K562 (cell line): ENCODE results near the gene PPP1CA. TPM values are rescaled to one million over a fixed set of nuclear protein-coding genes. Genes with fewer than 3 reads are reported as not detected.

Source experiments
- ATAC-seq: fragments of 200-7000 bp; cut with Tn5 transposase; 3 replicates; pipeline ENCODE4 v1.9.1; 2020; ENCODE audit warnings: moderate library complexity
- BruUV-seq: library from RNA; stranded (reverse); fragments of 400-500 nt; replicated peaks from 2 replicates; lab custom pipeline; 2021; lab: Mats Ljungman, UMichigan
- CTCF ChIA-PET: fragments of 300-600 bp; formaldehyde crosslinking; extraction: SDS; loops from one replicate; lab custom pipeline; 2021; ENCODE audit warnings: low intra/inter-chr PET ratio; lab: Yijun Ruan, JAX
- POLR2A ChIA-PET: fragments of 300-600, 350-650 bp; sonication (Branson Sonifier 250); formaldehyde crosslinking; extraction: SDS; loops from one replicate; lab custom pipeline; 2021; ENCODE audit warnings: antibody characterized with exemption, inconsistent platforms; lab: Yijun Ruan, JAX
- DNase-seq, 4 experiments: peaks; one replicate each; pipeline versions ENCODE4 v3.0.0 to v3.0.0-alpha.2; 2011 to 2018; ENCODE audit warnings: low spot score in 3 of 4, mixed read lengths in 3 of 4; ENCODE audit errors: extremely low read depth in 1 of 4
- FAIRE-seq: peaks from 2 replicates; lab custom pipeline; 2011; peaks lifted over from hg19 to GRCh38; lab: Jason Lieb, UNC
- H2AFZ ChIP-seq: 2 replicates; pipeline ENCODE4 v1.6.0; 2011; ENCODE audit warnings: low read depth, low read length, control low read depth, inconsistent platforms
- H3K27ac ChIP-seq: fragments of 200-600 bp; 3 replicates; pipeline ENCODE4 v1.8.0; 2011; ENCODE audit warnings: low read depth, mild to moderate bottlenecking, control low read depth, inconsistent platforms, low read length, moderate library complexity, mixed read lengths; ENCODE audit errors: extremely low read depth
- H3K27me3 ChIP-seq, 2 experiments: fragments of 300-600 bp in 1 of 2; 2 replicates in 1 of 2; 3 replicates in 1 of 2; pipeline versions ENCODE4 v1.6.0 to v1.8.0; 2011; ENCODE audit warnings: inconsistent platforms in 2 of 2, low read length in 2 of 2, mild to moderate bottlenecking in 1 of 2, mixed read lengths in 1 of 2, moderate library complexity in 1 of 2; ENCODE audit not compliant: control insufficient read depth in 2 of 2, insufficient read depth in 2 of 2
- H3K36me3 ChIP-seq: fragments of 300-600 bp; 3 replicates; pipeline ENCODE4 v1.8.0; 2011; ENCODE audit warnings: mild to moderate bottlenecking, low read length, inconsistent platforms; ENCODE audit not compliant: control insufficient read depth, insufficient read depth
- H3K4me1 ChIP-seq, 2 experiments: fragments of 200-600 bp in 1 of 2; replicated peaks in 1 of 2; 2 replicates in 1 of 2; 3 replicates in 1 of 2; pipeline versions ENCODE4 v1.5.1 to v1.8.0; 2011; ENCODE audit warnings: inconsistent platforms in 2 of 2, low read length in 2 of 2, mild to moderate bottlenecking in 1 of 2, mixed read lengths in 1 of 2, moderate library complexity in 1 of 2; ENCODE audit not compliant: control insufficient read depth in 2 of 2, insufficient read depth in 2 of 2
- H3K4me2 ChIP-seq: 2 replicates; pipeline ENCODE4 v1.6.1; 2011; ENCODE audit warnings: low read length, control low read depth, inconsistent platforms, mixed read lengths; ENCODE audit not compliant: insufficient read depth
- H3K4me3 ChIP-seq: fragments of 200-600 bp; sonication (generic), shearing (Covaris generic); 2 replicates; pipeline ENCODE4 v1.5.1; 2016; ENCODE audit warnings: control low read depth, inconsistent platforms
- H3K79me2 ChIP-seq: fragments of 200-600 bp; 3 replicates; pipeline ENCODE4 v1.8.0; 2011; ENCODE audit warnings: low read length, inconsistent platforms; ENCODE audit not compliant: control insufficient read depth, insufficient read depth
- H3K9ac ChIP-seq, 2 experiments: 2 replicates each; pipeline versions ENCODE4 v1.6.0 to v1.6.1; 2011; ENCODE audit warnings: low read depth in 2 of 2, low read length in 2 of 2, control low read depth in 1 of 2, inconsistent platforms in 1 of 2, mild to moderate bottlenecking in 1 of 2, mixed read lengths in 1 of 2; ENCODE audit not compliant: insufficient read depth in 1 of 2
- H3K9me1 ChIP-seq: one replicate; pipeline ENCODE4 v1.6.0; 2011; ENCODE audit warnings: inconsistent platforms, mild to moderate bottlenecking, low read length, moderate library complexity; ENCODE audit not compliant: control insufficient read depth, insufficient read depth
- H3K9me3 ChIP-seq: replicated peaks from 2 replicates; pipeline ENCODE4 v1.5.1; 2011; ENCODE audit warnings: low read depth, low read length, inconsistent platforms; ENCODE audit not compliant: control insufficient read depth, insufficient read depth
- H4K20me1 ChIP-seq: replicated peaks from 2 replicates; pipeline ENCODE4 v1.6.1; 2011; ENCODE audit warnings: low read length, inconsistent platforms, mixed read lengths; ENCODE audit not compliant: control insufficient read depth, insufficient read depth
- RBFOX2 ChIP-seq: fragments of 200-400 bp; formaldehyde crosslinking; IDR thresholded peaks from 2 replicates; pipeline ENCODE4 v1.6.1; 2017; ENCODE audit warnings: low read depth, mild to moderate bottlenecking, low read length, moderate library complexity
- WGBS: fragments of 100-300 bp; shearing (Covaris generic); methylation state at CpG from one replicate; pipeline ENCODE4 v1.1.6; 2016; ENCODE audit warnings: low coverage, mixed read lengths; ENCODE audit not compliant: insufficient coverage; ENCODE audit errors: missing lambda C conversion rate; 5-methylcytosine and 5-hydroxymethylcytosine counted together
- in situ Hi-C: fragments of 300-500 bp; cut with MboI; formaldehyde crosslinking; loops from 4 replicates; pipeline ENCODE4 v1.15.0; 2018; ENCODE audit warnings: inconsistent platforms, mixed read lengths
- intact Hi-C: fragments of 100-400 bp; cut with micrococcal nuclease; formaldehyde crosslinking; loops from 2 replicates; pipeline ENCODE4 v1.14.2; 2022
- polyA plus RNA-seq, 8 experiments: library from polyadenylated mRNA; depleted of rRNA in 4 of 8; stranded (reverse) in 5 of 8; unstranded in 3 of 8; fragments of >200 nt; fragmentation: Nextera tagmentation in 2 of 8; fragmentation: Illumina TruSeq in 1 of 8; extraction: Ambion mirVana in 2 of 8; extraction: Trizol in 1 of 8; gene quantifications; 2 replicates each; pipeline versions ENCODE4 v1.2.1 to v1.2.3, GENCODE V29; 2011 to 2014; ENCODE audit warnings: inconsistent platforms in 1 of 8, missing spikeins in 1 of 8
- total RNA-seq, 7 experiments: library from RNA; depleted of rRNA in 6 of 7; stranded (reverse); fragments of >200 nt in 6 of 7; fragmentation: Illumina TruSeq in 2 of 7; extraction: Trizol in 2 of 7; gene quantifications; 2 replicates each; pipeline versions ENCODE4 v1.2.1 to v1.2.3, GENCODE V29; 2011 to 2021; ENCODE audit warnings: low replicate concordance in 1 of 7
- TF ChIP-seq, protein P1 (sequence below), 2 experiments: fragments of 450-650 bp; conservative IDR thresholded peaks; 2 replicates each; pipeline ENCODE4 v1.6.1; 2017; ENCODE audit warnings: mild to moderate bottlenecking in 2 of 2, moderate library complexity in 2 of 2

The PPP1CA gene
- total and polyA plus RNA-seq, 9 of the 15 experiments (the other 6 are each of a cell fraction or from before 2014, with no cell fraction given): 18.2 to 242 (median 188) TPM

DNA sequence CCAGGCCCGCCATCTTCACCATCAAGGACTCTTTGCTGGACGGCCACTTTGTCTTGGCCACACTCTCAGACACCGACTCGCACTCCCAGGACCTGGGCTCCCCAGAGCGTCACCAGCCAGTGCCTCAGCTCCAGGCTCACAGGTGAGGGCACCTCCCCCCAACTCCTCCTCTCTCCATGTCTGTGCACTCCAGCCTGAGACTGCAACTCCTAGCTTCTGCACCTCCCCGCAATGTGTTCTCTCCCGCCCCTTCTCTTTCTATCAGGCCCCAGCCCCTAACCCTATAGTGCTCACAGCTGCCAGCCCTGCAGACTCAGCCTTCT is 5.4 kb downstream of the PPP1CA start:
- Histone ChIP-seq H3K36me3 (peaks cover 69% of the 10 kb centered on the region), H3K27ac (no peak overlapping the region), H3K4me3 (no peak overlapping the region), H3K9ac (peak overlapping the region in 1 of 2 experiments; percentile 65; a peak in 1 of 4 replicates), H2AFZ (no peak overlapping the region), H3K4me1 (peaks cover 15 to 79% of the 10 kb centered on the region in 2 experiments; a peak in 4 of 5 replicates), H4K20me1 (peaks cover 4% of the 10 kb centered on the region; the same call in 1 of the 2 replicates), H3K79me2 (peaks cover 34% of the 10 kb centered on the region), H3K27me3 (no peaks in the 10 kb centered on the region), H3K9me3 (no peaks in the 10 kb centered on the region), H3K4me2 (no peak overlapping the region), H3K9me1 (peaks cover 3% of the 10 kb centered on the region)
- no peak for ATAC-seq
- in situ Hi-C loops: no loop called here
- ChIA-PET POLR2A (interaction anchor here (0.6 to 1.4 kb wide), 7 partner anchors 13 to 358 kb away, joined by 3 to 5 read pairs (median 3); partner anchors contain the start of gene POLD4), CTCF (no interaction called here)
- 85% methylated on average over 6 of the region's 7 CpGs for WGBS
- no peak for FAIRE-seq
- intact Hi-C loops: no loop called here
- BruUV-seq: no TSS peak
- DNase-seq: no peak
- peak; percentile 57; the same call in 1 of the 2 replicates for TF ChIP-seq RBFOX2
- TF ChIP-seq, protein P1, sequence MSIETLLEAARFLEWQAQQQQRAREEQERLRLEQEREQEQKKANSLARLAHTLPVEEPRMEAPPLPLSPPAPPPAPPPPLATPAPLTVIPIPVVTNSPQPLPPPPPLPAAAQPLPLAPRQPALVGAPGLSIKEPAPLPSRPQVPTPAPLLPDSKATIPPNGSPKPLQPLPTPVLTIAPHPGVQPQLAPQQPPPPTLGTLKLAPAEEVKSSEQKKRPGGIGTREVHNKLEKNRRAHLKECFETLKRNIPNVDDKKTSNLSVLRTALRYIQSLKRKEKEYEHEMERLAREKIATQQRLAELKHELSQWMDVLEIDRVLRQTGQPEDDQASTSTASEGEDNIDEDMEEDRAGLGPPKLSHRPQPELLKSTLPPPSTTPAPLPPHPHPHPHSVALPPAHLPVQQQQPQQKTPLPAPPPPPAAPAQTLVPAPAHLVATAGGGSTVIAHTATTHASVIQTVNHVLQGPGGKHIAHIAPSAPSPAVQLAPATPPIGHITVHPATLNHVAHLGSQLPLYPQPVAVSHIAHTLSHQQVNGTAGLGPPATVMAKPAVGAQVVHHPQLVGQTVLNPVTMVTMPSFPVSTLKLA (conservative IDR thresholded peaks at IDR 0.05): no peak
